ENCODE data around the gene DNAJA4.

Gene DNAJA4

DNA sequence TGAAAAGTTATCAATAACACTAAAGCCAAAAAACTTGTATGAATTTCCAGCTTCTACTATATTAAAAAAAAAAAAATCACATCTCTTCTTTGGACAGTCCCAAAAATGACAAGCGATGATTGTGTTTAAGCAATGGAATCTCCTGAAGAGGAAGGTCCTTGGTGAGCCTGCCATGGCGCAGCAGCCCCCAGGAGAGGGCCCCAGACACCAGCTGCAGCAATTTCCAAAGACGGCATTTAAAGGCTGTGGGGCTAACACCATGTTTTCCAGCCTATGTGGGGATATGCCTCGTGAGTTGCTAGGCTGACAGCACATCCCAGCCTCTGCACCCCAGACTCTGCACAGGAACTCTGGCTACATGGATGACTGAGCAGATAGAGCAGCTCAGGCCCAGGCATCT, 20.4 kb downstream of the DNAJA4 start:
- peak; percentile 29 for DNase-seq

DNA sequence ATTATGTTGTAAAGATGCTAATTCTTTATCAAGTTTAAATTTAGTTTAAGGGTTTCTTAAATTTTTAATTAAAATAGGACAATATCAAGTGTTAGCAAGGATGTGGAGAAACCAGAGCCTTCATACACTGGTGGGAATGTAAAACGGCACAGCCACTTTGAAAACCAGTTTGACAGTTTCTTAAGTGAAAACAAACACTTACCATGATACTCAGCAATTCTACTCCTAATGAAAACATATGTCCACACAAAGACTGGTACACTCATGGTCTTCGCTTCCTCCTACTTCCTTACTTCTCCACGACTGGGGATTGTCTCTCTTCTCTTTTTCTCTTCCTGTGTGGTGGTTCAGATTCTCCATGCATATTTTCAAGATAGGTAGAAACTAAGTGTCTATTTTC, 25.9 kb downstream of the DNAJA4 start:
- no peak for DNase-seq

DNA sequence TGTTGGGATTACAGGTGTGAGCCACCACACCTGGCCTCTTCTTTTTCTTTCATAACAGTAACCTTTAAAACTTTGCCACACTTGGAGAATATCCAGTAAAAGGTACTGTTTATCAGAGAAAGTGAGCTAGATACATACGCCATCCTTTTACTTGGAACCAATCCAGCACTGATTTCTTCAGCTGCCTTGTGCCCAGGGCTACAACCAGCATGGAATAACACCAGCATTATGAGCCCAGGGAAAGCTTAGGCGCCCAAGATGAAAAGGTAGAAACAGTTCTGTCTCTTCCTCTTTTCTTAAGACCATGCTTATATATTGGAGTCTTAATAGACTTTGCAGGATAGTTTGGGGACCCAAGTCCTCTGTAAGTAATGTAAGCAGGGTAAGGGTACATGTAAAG, 26.7 kb downstream of the DNAJA4 start:
- DNase-seq: no peak

DNA sequence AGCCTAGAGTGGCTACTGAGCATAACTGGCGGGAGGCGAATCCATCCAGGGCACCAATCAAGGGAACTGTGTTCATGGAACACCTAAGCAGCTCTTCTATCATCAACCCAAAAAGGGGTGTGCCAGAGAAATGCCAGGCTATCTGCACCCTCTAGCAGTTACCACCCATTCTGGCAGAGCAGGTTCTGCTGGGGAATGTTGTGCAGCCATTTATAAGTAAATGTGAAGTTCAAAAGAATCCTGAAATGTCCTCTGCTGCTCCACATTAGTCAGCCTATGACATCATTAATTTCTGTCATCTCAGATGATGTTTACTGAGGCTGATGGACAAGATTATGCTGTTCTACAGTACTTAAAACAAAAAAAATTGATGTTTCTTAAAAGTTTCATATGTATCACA, 27.3 kb downstream of the DNAJA4 start:
- DNase-seq: no peak

DNA sequence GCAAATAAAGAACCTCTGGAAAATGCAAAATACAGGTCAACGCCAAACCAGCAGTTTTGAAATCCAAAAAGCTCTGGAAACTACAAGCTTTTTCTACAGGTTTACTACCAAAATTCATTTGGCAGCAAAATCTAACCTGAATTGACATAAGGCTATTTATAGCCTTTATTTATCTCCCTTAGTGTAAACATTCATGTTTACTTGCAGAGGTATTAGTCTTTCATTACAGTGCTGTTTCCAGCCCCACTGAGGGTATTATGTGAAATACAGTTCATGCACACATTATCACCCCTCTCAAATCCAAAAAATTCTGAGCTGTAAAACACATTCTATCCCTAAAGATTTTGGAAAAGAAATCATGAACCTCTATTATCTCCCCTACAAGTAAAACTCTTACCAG, 27.9 kb downstream of the DNAJA4 start:
- DNase-seq: no peak

DNA sequence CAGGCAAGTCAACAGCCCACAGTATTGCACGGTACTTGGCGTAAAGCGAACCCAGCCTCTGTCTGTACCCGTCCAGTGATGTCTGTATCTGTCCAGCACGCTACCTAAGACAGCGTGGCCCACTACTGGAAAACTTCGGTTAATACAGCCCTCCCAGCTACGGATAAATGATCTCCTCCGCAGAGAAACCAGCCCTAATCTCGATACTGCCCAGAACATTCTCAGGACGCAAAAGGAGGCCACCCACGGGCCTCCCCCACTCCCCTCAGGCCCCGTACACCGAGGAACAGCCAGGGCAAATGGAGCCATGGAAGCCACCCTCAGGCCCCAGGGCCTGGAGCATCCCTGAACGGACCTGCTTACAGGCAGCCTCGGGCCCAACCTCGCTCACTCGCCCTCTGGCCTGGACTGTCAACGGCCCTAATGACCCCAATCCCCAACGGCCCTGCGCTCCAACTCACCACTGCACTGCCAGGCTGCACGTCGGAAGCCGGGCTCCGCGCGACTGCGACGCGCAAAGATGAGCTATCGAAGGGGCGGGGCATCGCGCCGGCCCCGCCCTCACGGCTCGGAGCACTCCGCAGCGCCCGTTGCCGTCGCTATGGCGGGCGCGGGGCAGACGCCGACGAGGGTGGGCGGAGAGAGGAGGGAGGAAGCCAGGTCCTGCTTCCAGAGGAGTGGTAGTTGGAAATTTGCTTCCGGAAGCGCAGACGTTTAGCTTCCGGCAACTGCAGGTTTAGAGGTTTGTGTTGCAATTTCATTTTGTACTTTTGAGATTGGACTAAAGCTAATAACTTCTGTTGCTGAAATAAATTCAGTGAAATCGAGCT, 35.0 kb downstream of the DNAJA4 start, which contains the start of gene SKIC8:
SKIC8 (minus strand) TSS at position 509 of the 830 bp plus-strand sequence. CDS start 3,923 bp downstream, outside the sequence.
- peak; percentile 98 for DNase-seq

DNA sequence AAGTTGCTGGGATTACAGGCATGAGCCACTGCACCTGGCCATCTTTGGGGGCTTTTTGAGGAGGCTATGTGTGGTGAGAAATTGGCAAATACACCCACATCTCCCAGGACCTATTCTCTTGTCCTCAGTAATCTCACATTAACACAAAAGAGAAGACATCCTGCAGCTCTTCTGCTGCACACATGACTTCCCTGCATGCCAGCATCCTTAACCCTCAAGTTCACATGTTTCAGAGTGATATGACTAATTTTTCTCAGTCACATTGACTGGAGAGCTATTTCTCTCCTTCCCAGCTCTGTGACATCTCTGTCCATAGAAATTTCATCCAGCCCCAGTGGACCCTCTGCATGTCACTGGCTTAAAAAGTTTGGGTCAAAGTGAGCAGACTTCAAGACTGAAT, 37.0 kb downstream of the DNAJA4 start:
- DNase-seq: peak; percentile 24

DNA sequence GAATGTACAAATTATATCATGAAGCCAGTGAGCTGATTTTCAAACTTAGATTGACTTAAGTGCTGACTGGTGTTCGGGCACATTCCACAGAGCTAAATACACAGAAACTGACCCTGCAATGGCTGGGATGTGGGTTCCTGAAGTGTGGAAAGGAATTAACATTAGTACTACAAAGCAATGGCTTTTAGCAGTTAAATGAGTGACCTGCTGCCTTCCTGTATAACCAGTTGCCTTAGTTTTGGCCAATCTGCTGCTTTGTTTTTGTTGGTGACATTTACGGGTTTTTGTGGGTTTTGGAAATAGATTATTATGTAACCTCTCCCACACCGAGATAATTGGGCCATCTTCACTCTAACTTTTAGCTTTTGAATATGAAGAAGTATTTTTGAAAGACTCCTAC, 37.5 kb downstream of the DNAJA4 start:
- peak; percentile 76 for DNase-seq

DNA sequence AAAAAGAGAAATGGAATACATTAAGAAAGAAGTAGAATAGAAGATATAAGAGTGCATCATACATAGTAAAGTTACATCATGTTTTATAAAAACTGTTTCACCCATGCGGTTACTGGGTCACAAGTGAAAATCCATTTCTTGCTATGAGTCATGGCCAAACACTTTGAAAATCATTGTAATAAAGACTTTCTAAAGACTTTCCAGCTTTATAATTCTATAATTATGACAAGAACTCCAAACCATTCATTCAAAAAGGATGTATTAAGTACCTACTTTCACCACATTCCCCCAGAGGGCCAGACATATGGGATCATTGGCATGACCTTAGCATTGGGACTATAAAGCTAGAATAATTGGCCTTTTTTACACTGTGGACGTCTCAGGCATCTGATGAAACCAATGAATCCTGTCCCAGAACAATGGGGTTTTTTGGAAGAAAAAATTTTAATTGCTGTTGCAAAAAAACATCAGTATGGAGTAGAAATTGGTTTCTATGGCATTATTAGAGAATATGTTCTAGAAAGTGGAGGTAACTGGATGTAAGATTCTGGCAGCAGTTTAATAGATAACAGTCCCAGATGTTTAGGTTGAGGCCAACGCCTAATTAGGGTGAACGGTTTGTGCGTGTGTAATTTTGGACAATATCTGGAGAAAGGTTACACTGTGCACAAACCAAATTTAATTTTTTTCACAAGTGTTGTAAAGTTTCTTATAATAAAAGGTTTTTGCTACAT, 38.4 kb downstream of the DNAJA4 start:
- DNase-seq: no peak

DNA sequence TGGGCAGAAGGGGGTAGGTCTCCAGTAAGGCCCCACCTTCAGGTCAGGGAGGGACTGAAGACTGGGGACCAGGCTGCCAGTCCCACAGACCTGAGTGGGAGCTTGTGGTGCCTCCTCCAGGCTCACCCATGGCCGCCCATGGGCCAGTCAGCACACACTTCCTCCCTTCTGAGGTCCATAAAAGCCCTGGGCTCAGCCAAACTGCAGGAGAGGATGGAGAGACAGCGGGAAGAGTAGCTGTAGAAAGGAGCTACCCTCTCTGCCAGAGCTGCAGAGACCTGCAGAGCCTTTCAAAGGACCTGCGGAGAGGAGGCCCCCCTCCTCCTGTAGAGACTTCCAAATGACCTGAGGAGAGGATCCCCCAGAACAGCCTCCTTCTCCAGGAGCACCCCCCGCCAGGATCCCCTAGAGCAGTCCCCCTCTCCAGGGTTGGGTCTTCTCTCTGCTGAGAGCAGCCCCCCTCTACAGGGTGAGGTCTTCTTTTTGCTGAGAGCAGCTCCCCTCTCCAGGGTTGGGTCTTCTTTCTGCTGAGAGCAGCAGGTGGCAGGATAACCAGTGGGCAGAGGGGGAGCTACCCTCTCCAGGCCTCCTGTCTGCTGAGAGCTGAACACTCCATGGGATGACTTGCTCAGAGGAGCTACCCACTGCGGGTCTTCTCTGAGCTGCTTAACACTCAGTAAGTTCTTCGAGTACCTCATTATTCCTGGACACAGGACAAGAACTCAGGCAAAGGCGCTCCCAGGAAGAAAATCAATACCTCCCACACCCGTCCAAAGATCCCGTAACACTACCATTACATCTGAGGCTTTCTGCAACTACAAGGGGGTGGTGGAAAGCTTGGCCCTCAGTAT, 40.1 kb downstream of the DNAJA4 start:
- no peak for DNase-seq

DNA sequence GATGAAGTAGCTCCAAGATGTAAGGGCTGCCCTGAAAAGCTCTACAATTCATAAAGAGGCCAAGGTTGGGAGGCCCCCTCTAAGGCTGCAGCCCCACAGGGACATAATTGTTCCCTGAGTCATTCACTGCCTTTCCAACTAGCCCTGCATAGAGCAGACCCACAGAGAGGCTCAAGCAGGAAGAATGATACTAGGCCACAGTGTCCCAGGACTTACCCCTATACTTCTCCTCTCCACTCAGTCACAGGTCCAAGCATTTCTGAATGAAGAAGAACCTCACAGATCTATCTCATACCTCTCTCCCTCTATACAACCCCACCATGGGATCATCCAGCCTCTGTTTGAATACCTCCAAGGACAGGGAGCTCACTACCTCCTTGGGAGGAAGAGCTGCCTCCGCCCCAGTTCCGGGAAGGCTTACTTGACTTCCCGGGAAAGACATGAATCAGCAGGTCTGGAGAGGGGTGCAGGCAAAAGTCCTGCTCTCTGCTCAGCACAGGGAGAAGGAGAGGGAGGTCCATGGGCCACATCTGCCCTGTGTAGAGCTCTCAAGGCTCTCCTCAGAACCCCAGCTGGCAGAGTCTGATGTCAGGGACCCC, 41.9 kb downstream of the DNAJA4 start:
- DNase-seq: no peak

DNA sequence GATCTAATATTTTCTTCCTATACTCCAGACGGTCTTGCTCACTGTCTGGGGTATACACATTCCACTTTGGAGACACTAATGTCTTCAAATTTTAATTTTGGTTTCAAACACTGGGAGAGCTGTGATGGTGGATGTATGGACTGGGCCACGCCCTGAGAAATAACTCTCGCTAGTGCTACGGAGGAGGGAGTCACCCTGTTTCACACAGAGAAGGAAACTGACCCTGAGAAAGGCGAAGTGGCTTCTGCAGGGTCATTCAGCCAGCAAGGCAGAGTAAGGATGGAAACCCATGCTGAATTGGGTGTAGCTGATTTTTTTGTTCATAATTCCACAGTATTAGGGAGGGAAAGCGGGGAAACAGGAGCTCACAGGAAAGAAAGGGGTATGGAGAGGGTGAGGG, 43.6 kb downstream of the DNAJA4 start:
- DNase-seq: no peak

DNA sequence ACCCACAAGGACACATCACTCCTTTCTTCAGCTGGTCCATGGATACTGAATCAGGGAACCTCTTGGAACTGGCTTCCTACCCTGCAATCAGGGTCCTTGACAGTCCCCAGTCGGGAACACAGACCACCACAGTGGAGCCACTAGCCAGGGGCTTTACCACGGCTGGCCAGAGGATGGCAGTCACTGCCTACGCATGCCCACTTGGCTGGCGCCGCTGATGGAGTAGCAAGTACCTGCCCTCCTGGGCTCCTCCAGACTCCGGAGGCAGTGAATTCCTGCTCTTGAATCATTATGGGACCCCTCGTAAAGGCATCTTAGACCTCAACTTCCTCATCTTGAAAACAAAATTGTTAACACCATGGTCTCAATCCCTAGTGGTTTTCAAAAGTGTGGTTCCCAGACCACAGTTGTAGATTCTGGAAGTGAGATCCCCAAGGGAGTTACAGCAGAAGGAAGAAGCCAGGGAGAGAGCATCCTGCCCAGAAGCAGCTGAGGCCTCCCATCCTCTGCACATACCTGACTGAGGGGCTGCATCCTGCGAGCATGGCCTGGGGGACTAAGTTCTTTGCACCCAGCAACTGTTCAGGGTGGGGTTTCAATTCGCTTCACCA, 44.2 kb downstream of the DNAJA4 start:
- DNase-seq: peak; percentile 87

DNA sequence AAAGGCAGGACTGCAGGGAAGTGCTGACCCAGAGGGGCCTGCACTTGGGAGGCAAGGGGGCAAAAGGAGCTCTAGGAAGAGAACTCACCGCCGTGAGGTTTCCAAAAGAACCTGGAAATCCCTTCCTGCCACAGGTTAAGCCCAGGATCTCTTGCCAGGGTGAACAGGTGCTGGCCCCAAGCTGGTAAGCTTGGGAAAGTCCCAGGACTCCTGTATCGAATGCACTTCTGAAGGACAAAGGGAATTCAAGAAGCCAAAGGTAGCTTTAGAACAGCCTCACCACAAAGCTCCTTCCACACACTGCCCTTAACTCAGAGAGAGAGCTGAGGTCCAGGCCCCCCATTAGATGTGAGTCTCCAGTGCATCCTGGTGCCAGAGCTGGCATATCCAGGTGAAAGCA, 46.9 kb downstream of the DNAJA4 start:
- no peak for DNase-seq

DNA sequence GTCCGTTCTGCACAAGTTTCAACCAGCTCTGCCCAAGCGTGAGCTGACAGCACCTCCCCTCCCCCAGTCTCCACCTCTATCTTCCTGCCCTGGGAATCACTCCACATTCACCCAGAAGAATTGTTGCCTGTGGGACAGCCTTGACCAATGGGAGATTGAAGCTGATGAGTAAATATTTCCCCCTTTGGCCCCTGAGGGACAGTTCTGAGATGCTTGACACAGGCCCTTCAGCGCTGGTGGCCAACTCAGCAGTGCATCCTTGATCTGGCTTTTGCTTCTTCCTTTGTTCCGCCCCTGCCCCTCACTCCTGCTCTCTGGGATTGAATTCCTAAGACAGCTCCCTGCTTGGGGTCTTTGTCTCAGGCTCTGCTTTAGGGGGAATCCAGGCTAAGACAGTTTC, 48.2 kb downstream of the DNAJA4 start:
- DNase-seq: no peak

DNA sequence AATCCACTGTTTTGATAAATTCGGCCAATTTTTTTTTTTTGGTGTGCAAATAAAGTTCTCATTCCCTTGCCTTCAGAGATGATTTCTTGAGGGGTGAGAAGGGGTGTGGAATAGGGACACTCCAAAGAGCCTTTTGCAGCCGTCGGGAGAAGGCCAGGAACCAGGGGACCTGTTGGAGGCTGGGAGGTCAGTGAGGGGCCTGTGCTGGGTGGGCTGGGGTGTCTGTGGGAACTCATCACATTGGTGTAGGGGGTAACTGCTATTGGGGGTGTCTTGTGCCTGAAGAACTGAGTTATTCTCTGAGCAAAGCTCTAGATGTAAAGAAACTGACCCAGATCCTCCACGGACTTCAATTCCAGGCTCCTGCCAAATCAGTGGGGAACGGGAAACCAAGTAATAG, 48.6 kb downstream of the DNAJA4 start:
- DNase-seq: no peak

DNA sequence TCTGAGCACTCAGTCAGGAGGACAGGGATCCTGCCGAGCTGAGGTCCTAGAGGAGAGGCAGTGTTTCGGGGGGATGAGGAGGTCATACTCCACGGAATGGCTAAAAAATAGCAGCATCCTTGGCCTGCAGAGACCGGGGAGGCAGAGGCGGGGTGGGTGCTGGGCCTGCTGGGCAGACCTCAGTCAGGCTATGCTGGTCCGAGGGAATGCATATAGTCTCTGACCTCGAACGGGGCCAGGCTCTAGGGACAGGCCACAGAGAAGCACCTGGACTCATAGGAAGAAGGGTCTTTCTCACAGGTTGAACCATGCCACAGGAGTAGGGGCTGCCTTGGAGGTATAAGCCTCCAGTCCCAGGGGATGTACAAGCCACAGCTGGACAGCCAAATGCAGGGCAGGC, 49.0 kb downstream of the DNAJA4 start:
- no peak for DNase-seq

DNA sequence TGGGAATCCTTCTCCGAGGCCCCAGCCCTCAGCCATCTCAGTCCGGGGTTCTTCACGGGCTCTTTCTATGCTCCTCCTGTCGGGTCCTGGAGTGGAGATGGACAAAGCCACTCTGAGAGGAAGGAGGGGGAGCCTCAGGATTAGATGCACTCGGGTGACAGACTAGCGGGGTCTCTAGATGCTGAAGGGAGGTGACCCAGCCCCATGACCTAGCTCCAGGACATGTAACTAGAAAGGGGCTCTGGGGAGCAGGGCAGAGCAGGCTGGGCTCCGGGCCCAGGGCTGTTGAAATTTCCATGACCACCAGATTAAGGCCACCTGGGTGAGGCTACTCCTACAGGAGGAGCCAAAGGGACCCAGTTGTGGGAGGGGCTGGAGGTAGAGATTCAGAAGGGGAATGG, 49.8 kb downstream of the DNAJA4 start:
- no peak for DNase-seq

DNA sequence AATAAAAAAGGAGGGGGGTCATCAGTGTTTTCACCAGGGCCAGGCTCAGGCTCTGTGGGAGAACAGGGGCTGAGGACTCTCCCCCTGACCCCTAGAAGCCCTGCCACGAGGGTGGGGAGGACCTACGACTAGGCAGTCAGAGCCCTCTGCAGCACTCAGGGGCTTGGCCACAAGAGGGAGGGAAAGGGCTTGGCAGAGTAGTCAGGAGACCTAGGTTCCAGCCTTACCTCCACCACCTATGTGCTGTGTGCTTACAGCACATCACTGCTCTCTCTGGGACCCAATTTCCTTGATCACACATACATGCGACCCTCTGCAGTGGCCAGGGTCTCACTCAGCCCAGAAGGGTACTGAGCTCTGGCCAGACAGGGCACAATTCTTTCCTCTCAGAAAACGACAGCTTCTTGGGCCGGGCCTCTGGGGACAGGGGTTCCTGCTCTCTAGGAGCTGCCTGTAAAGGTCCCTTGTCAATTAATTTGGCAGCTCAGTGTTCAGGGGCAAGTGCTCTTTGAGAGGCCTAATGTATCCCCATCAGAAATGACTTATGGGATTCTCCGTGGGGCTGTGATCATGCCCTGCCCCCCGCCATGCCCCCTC, 51.4 kb downstream of the DNAJA4 start:
- peak; percentile 65 for DNase-seq

DNA sequence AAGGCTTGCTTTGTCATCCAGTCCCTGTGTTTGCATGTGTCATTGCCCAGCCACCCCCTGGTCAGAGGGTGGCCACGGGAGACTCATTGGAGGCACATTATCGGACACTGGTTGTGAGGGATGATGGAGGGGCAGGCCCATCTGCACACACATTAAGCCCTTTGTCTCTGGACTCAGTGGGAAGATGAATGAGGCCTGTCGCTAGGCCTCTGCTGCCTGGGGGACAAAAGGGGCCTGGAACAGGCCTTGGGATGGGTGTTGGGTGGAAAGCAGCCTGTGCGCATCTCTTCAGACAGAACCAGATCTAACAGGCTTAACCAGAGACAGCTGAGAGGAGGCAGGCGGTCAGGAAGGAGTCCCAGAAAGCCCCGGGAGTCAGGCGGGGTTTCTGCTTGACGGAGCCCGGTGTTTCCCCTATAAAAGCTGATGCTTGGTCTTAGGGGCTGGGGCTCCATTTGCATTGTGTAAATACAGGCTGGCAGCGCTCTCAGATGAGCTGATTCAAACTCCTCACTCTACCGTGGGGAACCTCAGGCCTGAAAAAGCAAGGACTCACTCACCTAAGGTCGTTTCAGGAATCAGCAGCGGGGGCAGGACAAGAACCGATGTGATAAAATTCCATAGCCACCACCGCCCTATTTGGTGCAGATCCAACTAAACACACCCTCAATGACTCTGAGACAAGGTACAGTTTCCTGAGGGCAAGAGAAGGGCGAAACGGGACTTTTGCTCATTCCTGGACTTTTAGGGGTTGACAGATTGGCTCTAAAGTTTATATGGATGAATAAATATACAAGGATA, 52.1 kb downstream of the DNAJA4 start:
- DNase-seq: no peak

DNA sequence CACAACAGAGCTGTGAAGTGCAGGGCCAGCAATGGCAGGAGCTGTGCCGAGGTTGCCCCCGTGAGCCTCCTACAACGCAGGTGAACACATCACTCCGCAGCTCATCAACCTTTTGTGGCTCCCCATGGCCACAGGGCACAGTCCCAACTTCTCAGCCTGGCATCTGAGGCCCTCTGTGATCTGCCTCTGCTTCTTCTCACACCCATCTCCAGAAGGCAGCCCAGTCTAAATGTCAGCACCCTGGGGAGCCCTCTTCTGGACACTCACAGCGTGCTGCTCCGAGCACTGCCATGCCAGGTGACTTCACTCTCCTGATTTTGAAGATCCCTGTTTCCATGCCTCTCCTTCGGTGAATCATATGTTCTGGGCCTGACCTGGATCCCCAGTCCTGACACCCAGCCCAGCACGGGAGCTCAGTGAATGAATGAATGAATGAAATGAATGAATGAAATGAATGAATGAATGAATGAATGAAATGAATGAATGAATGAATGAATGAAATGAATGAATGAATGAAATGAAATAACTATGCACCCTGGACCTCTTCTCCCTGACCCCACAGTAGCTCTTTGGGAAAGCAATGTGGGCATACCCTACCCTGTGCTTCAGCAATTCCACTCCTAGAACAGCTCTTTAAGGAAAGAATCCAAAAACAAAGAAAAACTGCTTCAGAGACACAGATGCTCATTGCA, 52.9 kb downstream of the DNAJA4 start:
- peak; percentile 45 for DNase-seq
